MG63 (cell line): ENCODE results near the gene CIP2A. TPM values are rescaled to one million over a fixed set of nuclear protein-coding genes. Genes with fewer than 3 reads are reported as not detected.

ENCODE experiments used
- DNase-seq: peaks from one replicate; pipeline ENCODE4 v3.0.0-alpha.2; 2020
- H3K27me3 ChIP-seq: fragments of 250-450 bp; sonication (Bioruptor Pico); 2 replicates; pipeline ENCODE4 v1.5.1; 2020; ENCODE audit warnings: mild to moderate bottlenecking, moderate library complexity
- H3K36me3 ChIP-seq: fragments of 250-450 bp; sonication (Bioruptor Pico); 2 replicates; pipeline ENCODE4 v1.5.1; 2020; ENCODE audit warnings: mild to moderate bottlenecking, moderate library complexity
- H3K4me3 ChIP-seq: fragments of 250-450 bp; sonication (Bioruptor Pico); 2 replicates; pipeline ENCODE4 v1.5.1; 2020; ENCODE audit warnings: mild to moderate bottlenecking, moderate library complexity
- H3K9me3 ChIP-seq: fragments of 250-450 bp; sonication (Bioruptor Pico); 2 replicates; pipeline ENCODE4 v1.5.1; 2020; ENCODE audit warnings: mild to moderate bottlenecking, moderate library complexity
- total RNA-seq: library from RNA; depleted of rRNA; stranded (reverse); fragments of >200 nt; shearing (Covaris generic); gene quantifications from 2 replicates; pipeline ENCODE4 v1.2.3, GENCODE V29; 2014; ENCODE audit warnings: low replicate concordance

CIP2A gene
- total RNA-seq, 1 experiment from 2014 or later, result 34.0 TPM

DNA sequence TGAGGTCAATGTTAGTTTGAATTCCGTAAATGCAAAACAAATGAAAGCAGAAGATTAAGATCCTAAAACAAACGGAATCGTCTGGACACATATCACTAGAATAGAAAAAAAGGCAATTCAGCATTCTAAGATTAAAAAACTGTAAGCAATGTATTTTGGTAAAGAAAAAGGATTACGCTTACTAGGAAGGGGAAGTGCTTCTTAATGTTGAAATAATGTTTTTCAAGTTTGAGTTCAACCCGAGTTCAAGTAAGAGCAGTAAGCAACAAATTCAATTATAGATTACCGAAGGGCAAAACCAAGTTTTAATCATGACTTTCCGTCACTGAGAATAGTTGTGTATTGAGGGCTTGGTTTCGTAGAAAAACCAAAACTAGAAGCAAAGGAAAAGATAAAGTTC, 637 bp downstream of the CIP2A start:
- no peaks in the 10 kb centered on the region for H3K27me3 ChIP-seq
- no peak for DNase-seq
- H3K4me3 ChIP-seq, result peak overlapping the region; percentile 81
- H3K9me3 ChIP-seq, result no peaks in the 10 kb centered on the region
- peaks cover 30% of the 10 kb centered on the region for H3K36me3 ChIP-seq

DNA sequence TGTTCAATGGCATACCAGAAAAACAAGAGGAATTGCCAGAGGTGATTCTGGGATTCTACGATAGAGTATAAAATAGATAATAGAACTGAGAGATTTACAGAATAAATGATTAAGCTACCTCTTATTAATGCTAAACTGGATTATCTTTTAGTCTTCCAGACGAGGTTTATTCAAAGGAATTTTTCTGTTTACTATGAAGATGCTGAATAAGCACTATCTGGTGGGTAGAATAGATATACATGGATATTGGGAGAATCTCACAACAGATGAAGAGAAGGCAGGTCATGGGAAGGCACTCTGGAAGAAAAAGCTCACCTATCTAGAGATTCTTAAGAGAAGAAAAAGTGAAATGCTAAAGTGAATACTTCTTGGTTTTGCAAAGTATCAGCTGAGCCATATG, 11.2 kb downstream of the CIP2A start:
- H3K9me3 ChIP-seq, result no peaks in the 10 kb centered on the region
- no peak for DNase-seq
- H3K4me3 ChIP-seq, result no peak overlapping the region
- H3K36me3 ChIP-seq, result peaks cover 89% of the 10 kb centered on the region
- H3K27me3 ChIP-seq, result no peaks in the 10 kb centered on the region

- Histone ChIP-seq H3K4me3 (no peak overlapping the region), H3K9me3 (no peaks in the 10 kb centered on the region), H3K36me3 (peaks cover 49% of the 10 kb centered on the region), H3K27me3 (no peaks in the 10 kb centered on the region)
- DNase-seq, result no peak
These were observed 19.9 kb downstream of the CIP2A start for GRCh38 chr3:108569336-108569735.

- H3K36me3 ChIP-seq, result peaks cover 54% of the 10 kb centered on the region
- no peak overlapping the region for H3K4me3 ChIP-seq
- H3K27me3 ChIP-seq, result no peaks in the 10 kb centered on the region
- no peaks in the 10 kb centered on the region for H3K9me3 ChIP-seq
- no peak for DNase-seq
These were observed 22.6 kb downstream of the CIP2A start for GRCh38 chr3:108566599-108566998.

DNA sequence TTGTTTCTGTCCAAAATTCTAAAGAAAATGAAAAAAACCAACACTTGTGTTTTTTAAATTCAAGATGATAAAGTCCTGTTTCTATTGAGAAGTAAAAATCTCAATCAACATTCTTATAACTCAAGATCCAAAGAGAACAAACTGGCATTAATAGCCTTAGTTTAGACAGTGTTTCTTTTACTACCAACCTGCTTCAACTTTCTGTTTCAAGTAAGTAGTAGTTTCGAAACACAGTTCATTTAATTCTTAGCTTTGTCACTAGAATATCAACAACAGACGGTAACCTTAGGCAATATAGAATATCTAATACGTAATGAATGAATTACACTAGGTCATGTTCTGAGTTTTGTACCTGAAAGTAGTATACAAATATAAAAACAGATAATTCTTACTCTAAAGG, 23.7 kb downstream of the CIP2A start:
- H3K36me3 ChIP-seq, result peaks cover 58% of the 10 kb centered on the region

DNA sequence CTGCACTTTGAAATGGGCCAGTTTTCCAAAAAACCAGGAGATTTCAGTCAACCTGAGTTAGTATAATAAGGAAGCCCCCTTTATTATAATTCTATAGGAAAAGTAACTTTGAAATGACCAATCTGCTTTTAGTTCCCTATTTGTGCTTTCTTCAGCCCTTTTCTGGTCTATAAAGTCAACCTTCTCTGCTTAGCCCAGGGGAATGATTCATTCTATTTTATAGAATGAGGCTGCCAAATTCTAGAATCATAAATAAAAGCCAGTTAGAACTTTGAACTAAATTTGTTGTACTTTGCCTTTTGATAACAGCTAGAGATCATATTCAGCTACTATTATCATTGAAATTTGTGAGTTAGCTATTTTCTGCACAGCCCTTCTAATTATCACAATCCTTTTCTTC, 24.7 kb downstream of the CIP2A start:
- Histone ChIP-seq H3K9me3 (no peaks in the 10 kb centered on the region), H3K36me3 (peaks cover 64% of the 10 kb centered on the region), H3K27me3 (no peaks in the 10 kb centered on the region), H3K4me3 (no peak overlapping the region)
- no peak for DNase-seq

More for the DNA sequence above, 23.7 kb downstream of the CIP2A start:
- Histone ChIP-seq H3K4me3 (no peak overlapping the region), H3K9me3 (no peaks in the 10 kb centered on the region), H3K27me3 (no peaks in the 10 kb centered on the region)
- no peak for DNase-seq

- Histone ChIP-seq H3K4me3 (no peak overlapping the region), H3K36me3 (peaks cover 70% of the 10 kb centered on the region), H3K9me3 (no peaks in the 10 kb centered on the region)
These were observed 26.7 kb downstream of the CIP2A start for GRCh38 chr3:108562565-108562964.

GRCh38 chr3:108555966-108556581, 33.2 kb downstream of the CIP2A start:
- Histone ChIP-seq H3K9me3 (no peaks in the 10 kb centered on the region), H3K36me3 (peaks cover 82% of the 10 kb centered on the region), H3K27me3 (no peaks in the 10 kb centered on the region), H3K4me3 (no peak overlapping the region)
- DNase-seq, result no peak

More at GRCh38 chr3:108562565-108562964, 26.7 kb downstream of the CIP2A start:
- H3K27me3 ChIP-seq, result no peaks in the 10 kb centered on the region
- no peak for DNase-seq

- Histone ChIP-seq H3K36me3 (peaks cover 77% of the 10 kb centered on the region), H3K9me3 (no peaks in the 10 kb centered on the region), H3K4me3 (no peak overlapping the region), H3K27me3 (no peaks in the 10 kb centered on the region)
- DNase-seq, result no peak
These were observed 34.2 kb downstream of the CIP2A start for GRCh38 chr3:108554913-108555571.

- H3K9me3 ChIP-seq, result no peaks in the 10 kb centered on the region
- peaks cover 76% of the 10 kb centered on the region for H3K36me3 ChIP-seq
- DNase-seq, result no peak
- H3K27me3 ChIP-seq, result no peaks in the 10 kb centered on the region
- H3K4me3 ChIP-seq, result no peak overlapping the region
These were observed 35.0 kb downstream of the CIP2A start for GRCh38 chr3:108554229-108554628.

GRCh38 chr3:108552267-108553159, 36.7 kb downstream of the CIP2A start:
- Histone ChIP-seq H3K9me3 (no peaks in the 10 kb centered on the region), H3K36me3 (peaks cover 67% of the 10 kb centered on the region), H3K27me3 (no peaks in the 10 kb centered on the region), H3K4me3 (no peak overlapping the region)
- DNase-seq, result no peak

DNA sequence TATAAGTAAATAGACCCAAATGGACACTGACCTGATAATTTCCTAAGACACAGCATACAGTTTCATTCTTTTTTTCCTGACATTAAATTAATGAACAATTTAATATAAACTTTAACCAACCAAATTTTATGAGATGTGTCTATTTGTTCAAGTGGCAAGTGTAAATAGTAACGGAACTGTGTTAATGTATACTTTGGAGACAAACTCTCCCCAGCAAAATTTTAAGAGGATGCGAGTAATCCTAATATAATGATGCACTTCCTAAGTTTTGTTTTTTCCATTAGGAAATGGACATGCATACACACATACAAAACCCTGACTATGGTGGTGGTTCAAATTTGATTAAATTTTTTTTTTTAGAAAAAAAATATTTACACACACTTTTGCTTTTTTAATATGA, 40.4 kb downstream of the CIP2A start:
- H3K9me3 ChIP-seq, result no peaks in the 10 kb centered on the region
- H3K36me3 ChIP-seq, result peaks cover 45% of the 10 kb centered on the region
- DNase-seq, result no peak
- no peak overlapping the region for H3K4me3 ChIP-seq
- H3K27me3 ChIP-seq, result no peaks in the 10 kb centered on the region

DNA sequence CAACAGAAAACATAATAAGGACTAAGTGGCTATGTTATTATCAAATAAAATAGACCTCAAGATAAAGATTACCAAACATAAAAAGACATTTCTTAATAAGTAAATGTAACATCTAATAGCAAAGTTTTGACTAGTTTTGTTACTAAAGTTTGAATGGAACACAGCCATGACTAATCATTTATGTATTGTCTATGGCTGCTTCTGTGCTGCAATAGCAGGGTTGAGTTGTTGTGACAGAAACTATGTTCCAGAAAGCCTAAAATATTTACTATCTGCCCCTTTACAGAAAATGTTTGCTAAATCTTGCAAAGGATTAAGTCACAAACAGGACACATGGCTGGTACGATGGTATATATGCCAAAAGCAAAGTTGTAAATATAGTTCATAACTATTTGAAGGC, 40.9 kb downstream of the CIP2A start:
- peaks cover 45% of the 10 kb centered on the region for H3K36me3 ChIP-seq
- DNase-seq, result no peak

GRCh38 chr3:108546692-108547091, 42.5 kb downstream of the CIP2A start:
- H3K9me3 ChIP-seq, result no peaks in the 10 kb centered on the region
- no peaks in the 10 kb centered on the region for H3K27me3 ChIP-seq
- H3K4me3 ChIP-seq, result no peak overlapping the region
- H3K36me3 ChIP-seq, result peaks cover 37% of the 10 kb centered on the region
- DNase-seq, result no peak

More for the DNA sequence above, 40.9 kb downstream of the CIP2A start:
- H3K9me3 ChIP-seq, result no peaks in the 10 kb centered on the region
- no peaks in the 10 kb centered on the region for H3K27me3 ChIP-seq
- no peak overlapping the region for H3K4me3 ChIP-seq

- no peak overlapping the region for H3K4me3 ChIP-seq
- no peaks in the 10 kb centered on the region for H3K27me3 ChIP-seq
- no peaks in the 10 kb centered on the region for H3K9me3 ChIP-seq
- DNase-seq, result no peak
- peaks cover 34% of the 10 kb centered on the region for H3K36me3 ChIP-seq
These were observed 43.0 kb downstream of the CIP2A start for GRCh38 chr3:108546247-108546646.

DNA sequence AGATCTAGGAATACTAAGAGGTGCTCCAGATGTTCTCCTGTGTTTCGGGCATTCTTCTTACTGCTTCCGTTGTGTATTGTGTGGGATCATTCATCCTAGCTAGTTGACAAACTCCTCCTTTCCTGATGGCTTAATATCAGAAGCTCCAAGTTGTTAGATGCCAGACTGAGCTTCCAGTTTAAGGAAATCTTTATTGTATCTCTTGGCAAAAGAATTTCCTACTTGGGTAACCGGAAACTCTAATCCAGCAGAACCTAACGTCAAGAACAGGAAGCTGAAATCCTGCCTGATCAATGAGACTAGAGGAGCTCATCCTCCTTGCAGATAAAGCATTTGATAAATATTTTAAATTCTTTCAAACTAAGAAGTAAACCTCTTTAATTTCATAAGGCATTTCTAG, 51.2 kb downstream of the CIP2A start:
- no peaks in the 10 kb centered on the region; the same call in 1 of the 2 replicates for H3K27me3 ChIP-seq
- H3K4me3 ChIP-seq, result no peak overlapping the region
- H3K9me3 ChIP-seq, result no peaks in the 10 kb centered on the region
- peaks cover 2% of the 10 kb centered on the region; the same call in 1 of the 2 replicates for H3K36me3 ChIP-seq
- DNase-seq, result no peak
